GM19395 (cell line): ENCODE results near the gene TAPT1.
"Not testable (repeated sequence)": the region's sequence is repeated elsewhere in the genome, so short reads cannot be mapped to it uniquely, and the experiment has no call there.

Experiments used
- ATAC-seq: cut with Tn5 transposase; IDR thresholded peaks from one replicate; pipeline ENCODE4 v1.9.1; 2021; ENCODE audit warnings: mild to moderate bottlenecking, moderate library complexity; ENCODE audit not compliant: unreplicated experiment

The TAPT1 gene

DNA sequence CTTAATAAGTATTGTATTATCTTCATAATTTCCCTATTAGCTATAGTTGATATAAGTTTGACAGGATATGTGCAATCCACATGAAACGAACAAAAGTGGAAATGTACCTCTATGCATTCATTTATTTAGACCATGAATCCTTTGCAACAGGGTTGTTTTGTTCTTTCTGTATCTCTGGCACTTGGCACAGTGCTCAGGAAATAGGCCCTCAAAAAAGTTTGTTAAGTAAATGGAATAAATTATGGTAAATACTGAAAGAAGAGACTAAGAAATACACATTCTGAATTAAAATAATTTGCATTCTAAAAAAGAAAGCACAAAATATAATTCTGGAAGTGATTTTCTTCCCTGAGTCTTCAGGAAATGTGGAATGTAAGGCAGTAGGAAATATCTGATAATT is 39.3 kb downstream of the TAPT1 start:
- no peak for ATAC-seq

DNA sequence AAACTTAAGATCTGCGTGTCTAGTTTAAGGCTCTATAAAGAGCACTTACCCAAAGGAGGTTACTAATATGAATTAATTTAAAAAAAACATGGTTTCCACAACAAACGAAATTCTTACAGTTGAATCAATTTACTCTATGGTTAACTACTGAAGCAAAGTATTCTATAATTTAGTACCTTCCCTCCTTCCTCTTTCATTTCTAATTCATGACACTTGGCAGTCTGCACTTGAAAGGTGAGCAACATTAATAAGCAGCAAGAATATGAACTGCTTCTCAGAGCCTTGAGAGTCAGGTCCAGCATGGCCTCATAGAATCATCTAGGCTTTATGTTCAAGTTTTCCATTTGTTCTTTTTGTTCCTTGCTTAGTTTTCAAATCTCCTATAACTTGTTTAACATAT is 42.7 kb downstream of the TAPT1 start:
- ATAC-seq: no peak

DNA sequence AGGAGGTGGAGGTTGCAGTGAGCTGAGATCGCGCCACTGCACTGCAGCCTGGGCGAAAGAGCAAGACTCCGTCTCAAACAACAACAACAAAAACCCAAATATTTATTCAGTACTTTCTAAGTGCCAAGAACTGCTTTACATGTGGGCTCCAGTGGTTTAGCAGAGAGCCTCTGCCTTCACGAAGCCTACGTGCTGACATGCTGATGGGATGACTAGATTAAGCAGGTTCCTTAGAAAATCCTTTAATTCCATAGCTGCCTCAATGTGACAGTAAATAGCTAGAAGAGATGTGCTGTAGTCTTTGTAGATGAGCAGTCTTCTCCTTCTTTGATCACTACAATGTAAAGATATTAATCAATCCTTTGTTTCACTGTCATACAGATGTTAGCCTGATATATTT is 49.6 kb downstream of the TAPT1 start:
- ATAC-seq: no peak

DNA sequence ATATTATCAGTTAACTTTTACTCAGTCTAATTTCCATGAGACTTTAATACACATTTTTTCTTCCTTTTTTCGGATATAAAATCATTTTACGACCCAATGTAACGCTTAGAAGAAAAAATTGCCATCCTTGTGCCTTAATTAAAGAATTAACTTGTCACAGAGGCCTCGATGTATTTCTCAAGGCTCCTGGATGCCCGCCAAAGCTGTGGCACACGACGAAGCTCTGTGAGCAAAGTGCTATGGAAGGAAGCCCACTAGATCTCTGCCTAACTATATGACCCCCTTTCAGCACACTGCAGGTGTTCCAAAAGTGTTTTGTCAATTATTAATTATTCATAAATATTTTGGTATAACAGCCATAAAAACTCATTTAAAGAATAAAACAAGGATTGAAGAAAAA is 54.4 kb downstream of the TAPT1 start:
- no peak for ATAC-seq

DNA sequence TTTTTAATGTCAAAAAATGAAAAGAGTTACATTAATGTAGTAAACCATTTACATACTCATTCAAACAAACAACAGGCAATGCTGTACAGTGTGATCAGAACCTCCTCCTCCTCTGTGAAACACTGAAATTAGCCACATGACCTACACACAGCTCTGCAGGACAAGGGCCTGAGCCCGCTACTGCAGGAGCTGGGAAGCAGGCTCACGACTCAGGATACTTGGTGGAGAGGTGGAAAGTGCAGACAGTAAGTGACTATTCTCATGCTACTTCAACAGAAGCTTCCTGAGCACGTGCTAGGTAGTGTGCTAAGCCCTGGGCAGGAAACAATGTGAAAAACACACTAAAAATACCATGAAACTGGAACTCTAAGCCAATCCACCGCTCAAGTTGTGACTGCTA is 56.8 kb downstream of the TAPT1 start:
- ATAC-seq: no peak

DNA sequence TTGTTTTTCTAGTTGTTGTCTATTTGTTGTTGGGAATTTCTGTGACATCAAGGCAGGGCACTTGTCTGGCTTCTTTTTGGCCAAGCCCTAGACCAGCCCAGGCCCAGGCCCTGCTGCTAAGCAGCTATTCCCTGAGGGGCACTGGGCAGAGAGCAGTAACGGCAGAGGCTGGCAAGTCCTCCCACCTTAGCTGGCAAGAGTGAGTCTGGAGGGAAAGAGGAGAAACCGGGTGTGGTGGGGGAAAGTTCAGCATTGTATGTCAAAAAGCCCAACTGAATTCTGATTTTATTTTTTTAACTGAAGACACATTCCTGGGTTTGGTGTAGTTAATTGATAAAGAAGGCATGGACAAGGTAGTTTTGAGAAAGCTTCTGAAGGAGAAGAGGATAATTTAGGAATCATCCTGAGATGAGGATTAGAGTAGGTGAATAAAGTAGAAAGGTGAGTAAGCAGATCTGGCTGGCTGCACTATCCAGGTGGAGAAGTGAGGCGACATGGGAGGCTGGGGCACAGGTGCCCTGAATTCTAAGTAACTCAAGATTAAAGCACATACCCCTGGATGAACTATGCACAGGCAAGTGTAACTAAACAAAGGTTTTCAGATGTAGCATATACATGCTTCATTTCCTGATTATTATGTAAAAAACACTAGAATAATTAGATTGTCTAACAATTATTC is 57.4 kb downstream of the TAPT1 start:
- no peak for ATAC-seq

DNA sequence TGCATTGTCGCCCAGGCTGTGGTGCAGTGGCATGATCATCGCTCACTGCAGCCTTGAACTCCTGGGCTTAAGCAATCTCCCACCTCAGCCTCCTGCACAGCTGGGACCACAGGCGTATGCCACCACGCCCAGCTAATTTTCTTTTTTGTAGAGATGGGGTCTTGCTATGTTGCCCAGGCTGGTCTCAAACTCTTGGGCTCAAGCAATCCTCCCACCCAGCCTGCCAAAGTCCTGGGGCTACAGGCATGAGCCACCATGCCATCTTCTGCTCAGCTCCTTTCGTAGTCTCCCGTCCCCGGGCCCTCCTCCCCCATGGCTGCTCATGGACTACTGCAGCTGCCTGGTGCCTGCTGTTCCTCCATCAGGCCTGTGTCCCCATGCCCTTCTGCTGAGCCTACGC is 58.1 kb downstream of the TAPT1 start:
- no peak for ATAC-seq

DNA sequence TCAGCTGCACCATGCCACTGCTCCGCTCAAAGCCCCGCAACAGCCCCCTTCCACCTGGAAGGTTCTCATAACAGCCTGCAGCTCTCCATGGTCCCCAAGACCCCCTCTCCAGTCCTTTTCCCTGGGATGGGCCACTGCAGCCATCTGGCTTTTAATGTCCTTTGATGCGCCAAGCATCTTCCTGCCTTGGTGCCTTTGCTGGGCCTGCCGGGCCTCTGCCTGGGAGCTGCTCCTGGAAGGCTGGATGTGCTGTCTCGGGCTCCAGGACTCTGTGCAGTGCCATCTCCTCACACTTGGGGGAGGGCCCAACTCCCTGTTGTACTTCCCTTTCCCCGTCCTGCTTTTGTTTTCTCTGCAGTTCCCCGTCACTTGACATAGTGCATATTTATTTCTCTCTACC is 60.3 kb downstream of the TAPT1 start:
- ATAC-seq: no peak

DNA sequence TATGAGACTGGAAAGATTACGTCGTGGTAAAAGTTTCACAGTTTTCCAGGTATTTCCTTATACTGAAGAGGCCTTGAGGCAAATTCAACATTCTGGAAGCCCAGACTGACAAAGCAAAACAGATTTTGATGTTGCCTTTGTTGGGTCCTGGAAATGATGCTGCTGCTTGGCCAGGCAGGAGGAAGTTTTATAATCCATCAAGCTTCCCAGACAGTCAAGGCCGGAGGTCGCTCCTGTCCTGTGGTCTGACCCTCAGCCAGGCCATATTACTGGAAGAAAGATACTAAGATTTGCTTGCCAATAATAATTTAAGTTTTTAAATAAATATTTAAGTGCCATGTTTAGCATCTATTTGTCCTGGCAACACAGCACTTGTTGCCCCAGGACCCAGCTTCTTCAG is 63.4 kb downstream of the TAPT1 start:
- ATAC-seq: no peak

DNA sequence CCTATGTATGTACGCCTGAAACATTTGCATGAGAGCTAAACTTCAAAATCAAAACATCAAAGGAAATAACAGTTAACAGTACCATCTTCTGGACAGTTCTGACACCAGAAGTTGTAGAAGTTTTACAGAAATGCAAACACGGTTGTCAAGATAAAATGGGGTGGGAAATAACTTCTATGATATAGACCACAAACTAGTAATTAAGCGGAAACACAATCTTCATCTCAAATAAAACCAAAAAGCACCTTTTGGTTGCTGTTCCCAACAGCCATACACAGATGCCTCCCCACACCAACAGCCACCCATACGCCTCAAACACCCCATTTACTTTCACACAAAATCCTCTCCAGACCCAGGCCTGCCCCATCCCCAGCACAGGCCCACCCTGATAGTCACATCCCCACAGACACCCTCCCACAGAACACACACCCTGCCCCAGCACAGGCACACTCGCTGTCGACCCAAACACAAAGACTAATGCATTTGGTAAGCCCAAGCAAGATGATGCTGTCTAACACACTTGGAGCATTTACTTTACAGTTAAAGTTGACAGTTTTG is 64.3 kb downstream of the TAPT1 start:
- no peak for ATAC-seq

DNA sequence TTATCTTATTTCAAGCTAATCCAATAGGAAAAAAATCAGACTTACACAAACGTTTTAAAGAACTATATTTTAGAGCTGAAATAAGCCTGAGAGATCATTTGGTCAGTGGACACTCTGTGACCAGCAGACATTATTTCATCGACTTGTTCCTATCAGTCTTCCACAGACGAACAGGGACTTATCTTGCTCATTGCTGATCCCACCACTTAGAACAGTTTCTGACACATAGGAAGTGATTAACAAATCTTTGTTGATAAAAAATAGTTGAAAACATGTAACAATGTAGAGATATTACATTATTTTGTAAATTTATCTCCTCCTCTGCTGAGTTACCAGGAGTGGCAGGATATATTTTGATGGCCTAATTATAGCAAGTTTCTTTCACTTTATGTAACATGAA is 65.8 kb downstream of the TAPT1 start:
- no peak for ATAC-seq

DNA sequence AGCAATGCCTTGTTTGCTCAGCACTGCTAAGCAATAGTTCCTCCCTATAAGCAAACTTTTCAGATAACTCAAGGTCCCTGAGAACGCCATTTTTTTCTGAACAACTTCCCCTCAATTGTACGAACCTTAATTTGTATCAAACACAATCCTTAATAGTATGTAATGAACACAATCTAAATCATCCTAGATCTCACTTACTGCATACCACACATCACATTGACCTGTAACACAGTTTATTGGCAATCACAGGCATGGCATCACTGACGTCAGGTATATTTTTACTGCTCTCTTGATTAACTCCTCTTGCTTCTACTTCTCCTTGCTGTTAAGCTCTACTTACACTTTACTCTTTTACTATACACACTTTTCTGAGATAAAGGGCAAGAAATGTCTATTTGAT is 67.0 kb downstream of the TAPT1 start:
- ATAC-seq: no peak

DNA sequence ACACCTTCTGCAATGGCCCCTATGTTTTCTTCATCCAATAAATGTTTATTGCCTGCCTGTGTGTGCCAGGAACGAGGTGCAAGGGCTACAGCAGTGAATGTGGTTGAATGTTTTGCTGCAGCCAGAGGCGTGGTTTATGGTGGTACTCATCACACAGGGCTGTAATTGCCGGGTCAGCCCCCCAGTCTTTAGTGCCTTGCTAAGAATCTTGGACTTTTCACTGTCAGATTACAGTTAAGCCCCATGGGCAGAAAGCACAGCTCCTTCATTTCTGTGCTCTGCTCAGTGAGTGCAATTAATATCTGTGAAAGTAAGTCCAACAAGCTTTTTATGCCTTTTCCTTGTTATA is 67.8 kb downstream of the TAPT1 start:
- ATAC-seq: no peak

DNA sequence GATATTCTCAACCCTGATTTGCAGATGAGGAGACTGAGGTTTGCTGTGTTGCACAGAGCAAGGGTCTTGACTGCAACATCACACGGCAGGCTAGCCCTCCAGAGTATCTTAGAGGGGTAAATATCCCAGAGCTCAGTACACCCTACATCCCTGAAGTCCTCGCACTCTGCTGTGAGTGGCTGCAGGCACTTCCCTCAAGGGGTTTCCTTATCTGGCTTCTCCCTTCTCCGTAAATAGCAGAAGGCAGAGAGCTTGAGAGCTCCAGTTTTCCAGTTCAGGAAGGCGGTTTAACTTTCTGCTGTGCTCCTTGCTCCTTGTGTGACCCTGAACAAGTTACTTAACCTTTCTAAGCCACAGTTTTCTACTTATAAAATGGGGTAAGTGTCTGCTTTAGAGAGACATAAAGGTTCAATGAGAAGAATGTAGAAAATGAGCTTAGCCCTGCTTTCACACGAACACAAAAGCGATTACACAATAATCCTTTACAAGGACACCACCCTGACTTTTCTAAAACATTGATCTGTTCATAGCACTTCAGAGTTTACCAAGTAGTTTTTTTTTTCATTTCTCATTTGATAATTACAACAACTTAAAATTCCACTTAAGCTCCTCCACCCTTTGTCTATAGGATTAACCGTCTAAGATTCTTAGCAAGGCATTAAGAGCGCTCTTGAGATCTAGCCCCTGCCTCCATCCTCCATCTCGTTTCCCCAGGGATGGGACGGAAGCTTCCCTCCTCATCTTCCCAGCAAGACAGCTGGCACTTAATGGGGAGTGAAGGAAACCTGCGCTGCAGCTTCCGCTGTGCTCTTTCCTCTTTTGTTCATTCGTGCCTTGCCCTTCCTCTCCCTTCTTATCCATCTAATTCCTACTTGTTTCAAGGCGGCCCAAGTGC is 68.4 kb downstream of the TAPT1 start:
- ATAC-seq: no peak

DNA sequence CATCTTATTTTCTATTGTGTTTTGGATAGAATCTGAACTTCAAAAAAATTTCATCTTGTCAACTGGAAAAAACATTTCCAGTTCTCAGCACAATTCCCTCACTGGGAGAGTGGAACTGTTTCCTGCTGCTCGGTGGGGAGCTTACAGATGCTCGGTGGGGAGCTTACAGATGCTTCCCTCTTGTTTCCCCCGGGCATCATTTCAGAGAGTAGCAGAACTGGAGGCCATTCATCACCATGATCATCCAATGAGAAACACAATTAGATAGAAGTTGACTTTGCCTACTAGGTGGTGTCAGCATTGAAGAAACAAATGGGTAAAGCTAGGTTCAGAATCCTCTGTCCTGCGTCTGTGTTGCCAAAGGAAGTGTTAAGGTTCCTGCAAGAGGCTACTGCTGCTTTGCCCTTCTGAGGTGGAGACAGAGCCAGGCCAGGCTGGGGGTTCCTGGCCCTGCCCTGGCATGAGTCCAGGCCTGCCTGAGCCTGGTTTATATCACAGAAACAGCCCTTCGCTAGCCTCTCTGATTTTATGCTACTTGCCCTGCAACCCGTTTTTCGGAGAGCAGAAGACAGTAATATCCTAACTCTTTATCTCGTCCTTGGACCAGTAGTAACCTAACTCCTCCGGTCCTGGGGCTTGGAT is 70.6 kb downstream of the TAPT1 start:
- ATAC-seq: no peak

DNA sequence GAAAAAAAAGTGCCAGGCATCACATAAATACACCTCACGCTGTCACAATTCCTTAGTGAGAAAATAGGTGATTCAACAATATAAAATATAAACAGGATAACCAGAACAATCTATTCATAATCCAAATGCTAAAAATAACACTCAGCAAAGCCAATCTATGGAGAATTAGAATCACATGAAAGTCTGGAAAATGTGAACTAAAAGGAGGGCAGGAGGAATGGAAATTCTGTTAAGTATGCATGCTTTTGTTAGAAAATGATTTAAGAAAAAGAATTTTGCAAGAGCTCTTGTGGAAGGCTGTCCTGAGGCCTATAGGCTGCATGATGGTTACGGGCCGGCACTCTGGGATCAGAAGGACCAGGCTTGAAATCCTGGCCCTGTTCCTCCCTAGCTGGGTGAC is 71.8 kb downstream of the TAPT1 start:
- ATAC-seq: no peak

DNA sequence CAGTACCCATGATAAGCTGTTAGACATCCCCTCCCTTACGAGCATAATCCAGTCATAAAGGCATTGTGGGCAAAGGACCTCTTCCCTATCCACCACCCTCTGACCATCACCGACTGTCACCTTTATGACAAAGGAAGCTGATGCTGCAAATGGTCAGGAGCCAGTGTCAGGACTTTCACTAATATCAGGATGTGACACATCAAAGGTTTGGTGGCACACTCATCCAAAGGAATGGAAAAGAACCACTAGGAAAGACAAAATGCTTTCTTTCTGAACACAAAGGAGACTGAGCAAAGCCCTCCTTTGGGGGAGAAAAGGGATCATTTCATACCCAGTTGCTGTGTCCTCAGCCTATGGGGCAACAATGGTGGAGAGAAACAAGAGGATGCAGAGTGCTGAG is 75.6 kb downstream of the TAPT1 start:
- no peak for ATAC-seq

DNA sequence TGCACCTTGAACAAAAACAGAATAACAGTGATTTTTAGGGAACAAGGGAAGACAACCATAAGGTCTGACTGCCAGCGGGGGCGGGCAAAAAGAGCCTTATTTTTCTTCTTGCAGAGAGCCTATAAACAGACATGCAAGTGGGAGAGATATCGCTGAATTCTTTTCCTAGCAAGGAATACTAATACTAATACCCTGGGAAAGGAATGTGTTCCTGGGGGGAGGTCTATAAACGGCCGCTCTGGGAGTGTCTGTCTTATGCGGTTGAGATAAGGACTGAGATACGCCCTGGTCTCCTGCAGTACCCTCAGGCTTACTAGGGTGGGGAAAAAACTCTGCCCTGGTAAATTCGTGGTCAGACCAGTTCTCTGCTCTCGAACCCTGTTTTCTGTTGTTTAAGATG is 81.4 kb downstream of the TAPT1 start:
- ATAC-seq: not testable (repeated sequence)

DNA sequence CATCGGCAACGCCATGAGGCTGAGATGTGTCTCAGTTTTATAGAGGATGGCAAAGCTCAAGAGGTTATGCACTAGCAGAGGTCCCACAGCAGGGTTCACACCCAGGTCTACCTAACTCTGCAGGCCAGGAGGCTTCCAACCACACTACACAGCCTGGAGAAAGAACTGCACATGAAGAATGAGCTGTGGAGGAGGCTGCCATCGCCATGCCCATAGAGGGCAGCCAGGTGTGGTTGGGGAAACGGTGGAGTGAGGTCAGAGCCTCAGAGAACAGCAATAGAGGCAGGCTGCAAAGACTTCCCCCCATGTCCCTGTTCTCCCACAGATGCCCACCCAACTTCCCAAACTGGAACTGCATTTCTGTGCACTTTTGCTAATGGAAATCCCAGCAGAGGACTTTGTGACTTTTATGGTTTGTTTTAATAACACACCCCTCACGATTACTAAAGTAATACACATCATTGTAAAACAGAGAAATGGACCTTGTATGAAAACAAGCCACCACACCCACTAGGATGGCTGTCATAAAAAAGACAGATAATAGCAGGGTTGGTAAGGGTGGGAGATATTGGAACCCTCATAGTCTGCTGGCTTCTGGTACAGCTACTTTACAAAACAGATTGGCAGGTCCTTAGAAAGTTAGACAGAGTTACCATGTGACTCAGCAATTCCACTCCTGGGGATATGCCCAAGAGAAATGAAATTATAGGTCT is 83.5 kb downstream of the TAPT1 start:
- no peak for ATAC-seq

DNA sequence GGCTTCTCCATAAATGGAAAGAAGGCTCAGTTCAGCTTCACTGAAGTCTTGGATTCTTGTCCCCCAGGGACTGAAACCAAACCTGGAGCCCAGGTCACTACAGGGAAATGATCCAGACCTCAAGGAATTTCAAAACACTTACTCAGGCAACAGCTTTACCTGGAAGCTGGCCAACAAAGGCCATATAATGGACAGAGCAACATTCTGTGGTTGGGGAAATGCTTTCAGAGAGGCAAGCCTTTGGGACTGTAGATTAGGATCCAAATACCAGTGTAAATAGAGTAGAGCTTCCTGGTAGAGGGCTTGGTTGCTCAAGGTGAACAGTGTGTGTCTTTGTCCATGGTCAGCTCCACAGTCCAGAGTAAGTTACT is 85.4 kb downstream of the TAPT1 start:
- ATAC-seq: no peak

DNA sequence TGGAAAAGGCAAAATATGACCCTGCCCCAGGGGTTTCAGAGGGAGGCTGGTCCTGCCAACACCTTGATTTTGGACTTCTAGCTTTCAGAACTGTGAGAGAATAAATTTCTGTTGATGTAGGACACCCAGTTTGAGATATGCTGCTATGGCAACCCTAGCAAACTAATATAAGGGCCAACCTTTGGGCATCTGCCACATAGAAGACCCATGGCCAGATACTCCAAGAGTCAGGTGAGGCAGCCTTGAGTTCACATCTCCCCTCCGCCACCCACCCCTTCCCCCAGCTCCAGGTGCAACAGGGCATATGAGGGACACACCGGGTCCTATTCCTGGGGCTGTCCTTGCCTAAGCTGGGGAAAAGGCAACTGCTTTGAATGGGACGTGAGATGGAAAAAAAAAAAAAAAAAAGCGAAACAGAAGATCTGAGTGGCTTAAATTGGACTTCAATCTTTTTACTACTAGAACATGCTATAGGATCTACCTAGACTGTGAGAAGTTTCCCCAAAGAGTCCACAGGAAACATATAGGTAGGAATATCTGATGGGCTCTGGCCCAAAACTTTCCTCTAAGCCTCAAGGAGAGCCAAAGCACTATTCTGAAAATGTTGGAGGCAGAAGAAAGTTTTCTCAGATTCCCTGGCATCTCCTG is 85.9 kb downstream of the TAPT1 start:
- ATAC-seq: no peak
